ENCODE measurements around the gene CSNK2B. TPM values are rescaled to one million over a fixed set of nuclear protein-coding genes. Genes with fewer than 3 reads are reported as not detected.
A peak's percentile ranks its signal among the peaks of the same experiment; 100 is the strongest.

The CSNK2B gene
- total and polyA plus RNA-seq, 9 of the 15 experiments (the other 6 are each of a cell fraction or from before 2014, with no cell fraction given): 120 to 1,126 (median 529) TPM

DNA sequence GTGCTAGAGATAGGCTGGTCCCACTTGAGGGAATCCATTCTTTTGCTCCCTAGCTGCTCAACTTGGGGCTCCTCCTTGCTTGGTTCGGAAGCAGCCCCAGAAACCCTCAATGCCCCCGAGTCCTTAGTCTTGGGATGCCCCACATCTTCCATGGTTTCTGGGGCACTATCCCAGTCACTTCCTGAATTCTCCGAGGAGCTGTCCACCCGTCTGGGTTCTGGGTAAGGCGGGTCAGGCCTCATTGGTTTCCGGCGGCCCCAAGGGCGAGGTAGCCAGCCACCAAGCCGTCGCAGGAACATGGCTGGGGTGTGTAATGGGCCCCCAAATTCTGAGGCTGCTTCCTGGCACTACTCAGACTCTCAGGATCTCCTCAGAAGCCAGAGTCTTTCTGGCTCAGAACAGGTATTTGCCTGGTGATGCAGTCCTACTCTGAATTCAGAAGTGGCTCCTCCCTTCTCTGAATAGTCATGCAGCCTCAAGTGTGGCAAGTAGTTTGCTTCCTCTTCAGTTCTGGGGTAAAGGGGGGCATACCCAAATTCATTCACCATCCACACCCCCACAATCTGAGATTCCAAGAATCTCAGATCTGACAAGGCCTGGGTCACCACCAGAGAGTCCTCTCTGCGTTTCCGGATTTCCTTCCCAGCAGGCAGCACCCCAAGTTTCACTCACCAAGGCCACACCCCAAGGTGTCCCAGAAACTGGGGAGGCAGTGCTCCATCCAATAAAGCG lies 6.1 kb upstream of the CSNK2B start (continued):
- TF ChIP-seq, protein P1, sequence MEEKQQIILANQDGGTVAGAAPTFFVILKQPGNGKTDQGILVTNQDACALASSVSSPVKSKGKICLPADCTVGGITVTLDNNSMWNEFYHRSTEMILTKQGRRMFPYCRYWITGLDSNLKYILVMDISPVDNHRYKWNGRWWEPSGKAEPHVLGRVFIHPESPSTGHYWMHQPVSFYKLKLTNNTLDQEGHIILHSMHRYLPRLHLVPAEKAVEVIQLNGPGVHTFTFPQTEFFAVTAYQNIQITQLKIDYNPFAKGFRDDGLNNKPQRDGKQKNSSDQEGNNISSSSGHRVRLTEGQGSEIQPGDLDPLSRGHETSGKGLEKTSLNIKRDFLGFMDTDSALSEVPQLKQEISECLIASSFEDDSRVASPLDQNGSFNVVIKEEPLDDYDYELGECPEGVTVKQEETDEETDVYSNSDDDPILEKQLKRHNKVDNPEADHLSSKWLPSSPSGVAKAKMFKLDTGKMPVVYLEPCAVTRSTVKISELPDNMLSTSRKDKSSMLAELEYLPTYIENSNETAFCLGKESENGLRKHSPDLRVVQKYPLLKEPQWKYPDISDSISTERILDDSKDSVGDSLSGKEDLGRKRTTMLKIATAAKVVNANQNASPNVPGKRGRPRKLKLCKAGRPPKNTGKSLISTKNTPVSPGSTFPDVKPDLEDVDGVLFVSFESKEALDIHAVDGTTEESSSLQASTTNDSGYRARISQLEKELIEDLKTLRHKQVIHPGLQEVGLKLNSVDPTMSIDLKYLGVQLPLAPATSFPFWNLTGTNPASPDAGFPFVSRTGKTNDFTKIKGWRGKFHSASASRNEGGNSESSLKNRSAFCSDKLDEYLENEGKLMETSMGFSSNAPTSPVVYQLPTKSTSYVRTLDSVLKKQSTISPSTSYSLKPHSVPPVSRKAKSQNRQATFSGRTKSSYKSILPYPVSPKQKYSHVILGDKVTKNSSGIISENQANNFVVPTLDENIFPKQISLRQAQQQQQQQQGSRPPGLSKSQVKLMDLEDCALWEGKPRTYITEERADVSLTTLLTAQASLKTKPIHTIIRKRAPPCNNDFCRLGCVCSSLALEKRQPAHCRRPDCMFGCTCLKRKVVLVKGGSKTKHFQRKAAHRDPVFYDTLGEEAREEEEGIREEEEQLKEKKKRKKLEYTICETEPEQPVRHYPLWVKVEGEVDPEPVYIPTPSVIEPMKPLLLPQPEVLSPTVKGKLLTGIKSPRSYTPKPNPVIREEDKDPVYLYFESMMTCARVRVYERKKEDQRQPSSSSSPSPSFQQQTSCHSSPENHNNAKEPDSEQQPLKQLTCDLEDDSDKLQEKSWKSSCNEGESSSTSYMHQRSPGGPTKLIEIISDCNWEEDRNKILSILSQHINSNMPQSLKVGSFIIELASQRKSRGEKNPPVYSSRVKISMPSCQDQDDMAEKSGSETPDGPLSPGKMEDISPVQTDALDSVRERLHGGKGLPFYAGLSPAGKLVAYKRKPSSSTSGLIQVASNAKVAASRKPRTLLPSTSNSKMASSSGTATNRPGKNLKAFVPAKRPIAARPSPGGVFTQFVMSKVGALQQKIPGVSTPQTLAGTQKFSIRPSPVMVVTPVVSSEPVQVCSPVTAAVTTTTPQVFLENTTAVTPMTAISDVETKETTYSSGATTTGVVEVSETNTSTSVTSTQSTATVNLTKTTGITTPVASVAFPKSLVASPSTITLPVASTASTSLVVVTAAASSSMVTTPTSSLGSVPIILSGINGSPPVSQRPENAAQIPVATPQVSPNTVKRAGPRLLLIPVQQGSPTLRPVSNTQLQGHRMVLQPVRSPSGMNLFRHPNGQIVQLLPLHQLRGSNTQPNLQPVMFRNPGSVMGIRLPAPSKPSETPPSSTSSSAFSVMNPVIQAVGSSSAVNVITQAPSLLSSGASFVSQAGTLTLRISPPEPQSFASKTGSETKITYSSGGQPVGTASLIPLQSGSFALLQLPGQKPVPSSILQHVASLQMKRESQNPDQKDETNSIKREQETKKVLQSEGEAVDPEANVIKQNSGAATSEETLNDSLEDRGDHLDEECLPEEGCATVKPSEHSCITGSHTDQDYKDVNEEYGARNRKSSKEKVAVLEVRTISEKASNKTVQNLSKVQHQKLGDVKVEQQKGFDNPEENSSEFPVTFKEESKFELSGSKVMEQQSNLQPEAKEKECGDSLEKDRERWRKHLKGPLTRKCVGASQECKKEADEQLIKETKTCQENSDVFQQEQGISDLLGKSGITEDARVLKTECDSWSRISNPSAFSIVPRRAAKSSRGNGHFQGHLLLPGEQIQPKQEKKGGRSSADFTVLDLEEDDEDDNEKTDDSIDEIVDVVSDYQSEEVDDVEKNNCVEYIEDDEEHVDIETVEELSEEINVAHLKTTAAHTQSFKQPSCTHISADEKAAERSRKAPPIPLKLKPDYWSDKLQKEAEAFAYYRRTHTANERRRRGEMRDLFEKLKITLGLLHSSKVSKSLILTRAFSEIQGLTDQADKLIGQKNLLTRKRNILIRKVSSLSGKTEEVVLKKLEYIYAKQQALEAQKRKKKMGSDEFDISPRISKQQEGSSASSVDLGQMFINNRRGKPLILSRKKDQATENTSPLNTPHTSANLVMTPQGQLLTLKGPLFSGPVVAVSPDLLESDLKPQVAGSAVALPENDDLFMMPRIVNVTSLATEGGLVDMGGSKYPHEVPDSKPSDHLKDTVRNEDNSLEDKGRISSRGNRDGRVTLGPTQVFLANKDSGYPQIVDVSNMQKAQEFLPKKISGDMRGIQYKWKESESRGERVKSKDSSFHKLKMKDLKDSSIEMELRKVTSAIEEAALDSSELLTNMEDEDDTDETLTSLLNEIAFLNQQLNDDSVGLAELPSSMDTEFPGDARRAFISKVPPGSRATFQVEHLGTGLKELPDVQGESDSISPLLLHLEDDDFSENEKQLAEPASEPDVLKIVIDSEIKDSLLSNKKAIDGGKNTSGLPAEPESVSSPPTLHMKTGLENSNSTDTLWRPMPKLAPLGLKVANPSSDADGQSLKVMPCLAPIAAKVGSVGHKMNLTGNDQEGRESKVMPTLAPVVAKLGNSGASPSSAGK (IDR thresholded peaks at IDR 0.05): no peak
- TF ChIP-seq NR2F6 (CRISPR knock-in tag; IDR thresholded peaks at IDR 0.05) (peak; percentile 74; the same call in 1 of the 2 replicates), PHB2 (IDR thresholded peaks at IDR 0.05; ENCODE audit: low read depth) (no peak), NFXL1 (CRISPR knock-in tag; IDR thresholded peaks at IDR 0.05) (no peak), TBL1XR1 (IDR thresholded peaks at IDR 0.05; ENCODE audit: low read length in 2 of 2) (no peak), MAFK (IDR thresholded peaks at IDR 0.05; ENCODE audit: low read length) (no peak), POLR2AphosphoS5 (IDR thresholded peaks at IDR 0.05; ENCODE audit: control insufficient read depth, insufficient read depth, low read depth, low read length) (no peak), ZNF184 (CRISPR knock-in tag; IDR thresholded peaks at IDR 0.05) (no peak)
- TF ChIP-seq, protein P2, sequence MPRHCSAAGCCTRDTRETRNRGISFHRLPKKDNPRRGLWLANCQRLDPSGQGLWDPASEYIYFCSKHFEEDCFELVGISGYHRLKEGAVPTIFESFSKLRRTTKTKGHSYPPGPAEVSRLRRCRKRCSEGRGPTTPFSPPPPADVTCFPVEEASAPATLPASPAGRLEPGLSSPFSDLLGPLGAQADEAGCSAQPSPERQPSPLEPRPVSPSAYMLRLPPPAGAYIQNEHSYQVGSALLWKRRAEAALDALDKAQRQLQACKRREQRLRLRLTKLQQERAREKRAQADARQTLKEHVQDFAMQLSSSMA (CRISPR knock-in tag; IDR thresholded peaks at IDR 0.05): no peak
- TF ChIP-seq, protein P3, sequence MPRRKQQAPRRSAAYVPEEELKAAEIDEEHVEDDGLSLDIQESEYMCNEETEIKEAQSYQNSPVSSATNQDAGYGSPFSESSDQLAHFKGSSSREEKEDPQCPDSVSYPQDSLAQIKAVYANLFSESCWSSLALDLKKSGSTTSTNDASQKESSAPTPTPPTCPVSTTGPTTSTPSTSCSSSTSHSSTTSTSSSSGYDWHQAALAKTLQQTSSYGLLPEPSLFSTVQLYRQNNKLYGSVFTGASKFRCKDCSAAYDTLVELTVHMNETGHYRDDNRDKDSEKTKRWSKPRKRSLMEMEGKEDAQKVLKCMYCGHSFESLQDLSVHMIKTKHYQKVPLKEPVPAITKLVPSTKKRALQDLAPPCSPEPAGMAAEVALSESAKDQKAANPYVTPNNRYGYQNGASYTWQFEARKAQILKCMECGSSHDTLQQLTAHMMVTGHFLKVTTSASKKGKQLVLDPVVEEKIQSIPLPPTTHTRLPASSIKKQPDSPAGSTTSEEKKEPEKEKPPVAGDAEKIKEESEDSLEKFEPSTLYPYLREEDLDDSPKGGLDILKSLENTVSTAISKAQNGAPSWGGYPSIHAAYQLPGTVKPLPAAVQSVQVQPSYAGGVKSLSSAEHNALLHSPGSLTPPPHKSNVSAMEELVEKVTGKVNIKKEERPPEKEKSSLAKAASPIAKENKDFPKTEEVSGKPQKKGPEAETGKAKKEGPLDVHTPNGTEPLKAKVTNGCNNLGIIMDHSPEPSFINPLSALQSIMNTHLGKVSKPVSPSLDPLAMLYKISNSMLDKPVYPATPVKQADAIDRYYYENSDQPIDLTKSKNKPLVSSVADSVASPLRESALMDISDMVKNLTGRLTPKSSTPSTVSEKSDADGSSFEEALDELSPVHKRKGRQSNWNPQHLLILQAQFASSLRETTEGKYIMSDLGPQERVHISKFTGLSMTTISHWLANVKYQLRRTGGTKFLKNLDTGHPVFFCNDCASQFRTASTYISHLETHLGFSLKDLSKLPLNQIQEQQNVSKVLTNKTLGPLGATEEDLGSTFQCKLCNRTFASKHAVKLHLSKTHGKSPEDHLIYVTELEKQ (CRISPR knock-in tag; IDR thresholded peaks at IDR 0.05): no peak
- TF ChIP-seq, protein P4, sequence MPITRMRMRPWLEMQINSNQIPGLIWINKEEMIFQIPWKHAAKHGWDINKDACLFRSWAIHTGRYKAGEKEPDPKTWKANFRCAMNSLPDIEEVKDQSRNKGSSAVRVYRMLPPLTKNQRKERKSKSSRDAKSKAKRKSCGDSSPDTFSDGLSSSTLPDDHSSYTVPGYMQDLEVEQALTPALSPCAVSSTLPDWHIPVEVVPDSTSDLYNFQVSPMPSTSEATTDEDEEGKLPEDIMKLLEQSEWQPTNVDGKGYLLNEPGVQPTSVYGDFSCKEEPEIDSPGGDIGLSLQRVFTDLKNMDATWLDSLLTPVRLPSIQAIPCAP (CRISPR knock-in tag; IDR thresholded peaks at IDR 0.05; ENCODE audit: borderline replicate concordance): 0 out of 2 replicates have a peak, but pooled peaks have one; percentile 40
